ENCODE measurements around the gene CCIN. TPM values are rescaled to one million over a fixed set of nuclear protein-coding genes. Genes with fewer than 3 reads are reported as not detected.

The CCIN gene
- polyA plus RNA-seq, 3 donors: 0.11 to 2.3 (median 0.35) TPM

DNA sequence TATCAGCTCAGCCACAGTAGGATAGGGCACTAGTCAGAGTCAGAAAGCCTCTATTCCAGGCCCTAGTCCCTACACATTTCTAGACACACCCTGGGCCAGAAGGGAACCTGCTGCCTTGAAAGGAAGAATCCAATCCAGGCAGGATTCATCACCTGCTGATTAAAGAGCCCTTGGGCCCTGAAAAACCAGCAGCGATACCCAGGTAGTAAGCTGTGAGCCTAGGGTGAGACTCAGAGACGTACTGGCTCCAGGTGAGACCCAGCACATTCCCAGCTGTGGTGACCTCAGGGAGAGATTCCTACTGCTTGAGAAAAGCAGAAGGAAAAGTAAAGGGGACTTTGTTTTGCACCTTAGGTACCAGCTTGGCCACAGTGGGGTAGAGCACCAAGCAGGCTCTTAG is 4.7 kb downstream of the CCIN start:
- no peak overlapping the region for H2AFZ ChIP-seq (ENCODE audit: insufficient read depth, low read depth, low read length, poor library complexity, severe bottlenecking)
- intact Hi-C loops (cut with micrococcal nuclease): no loop called here
- no peaks in the 10 kb centered on the region for H3K36me3 ChIP-seq (replicated peaks in 1 of 2; ENCODE audit: control insufficient read depth in 1 of 2, insufficient read depth in 2 of 2, low read length in 2 of 2)
- H3K9ac ChIP-seq (ENCODE audit: insufficient read depth, low read length, poor library complexity, severe bottlenecking): no peak overlapping the region
- peaks cover 5 to 7% of the 10 kb centered on the region in 2 donors for H3K4me1 ChIP-seq (ENCODE audit: control insufficient read depth in 1 of 2, insufficient read depth in 2 of 2, low read length in 2 of 2)
- no peaks in the 10 kb centered on the region for H4K20me1 ChIP-seq (ENCODE audit: insufficient read depth, low read length)
- no peak for DNase-seq
- Mint-ChIP-seq H3K27ac (no peak overlapping the region), H3K4me3 (no peak overlapping the region), H3K9me3 (peaks cover 0 to 1% (median 0%) of the 10 kb centered on the region in 7 donors), H3K4me1 (peaks cover 14% of the 10 kb centered on the region), H3K36me3 (no peaks in the 10 kb centered on the region), H3K27me3 (ENCODE audit: low read depth in 3 of 3) (peaks cover 0 to 12% (median 5%) of the 10 kb centered on the region in 3 donors)
- WGBS (ENCODE audit: insufficient coverage): 89% methylated on average over 2 of the region's 2 CpGs
- H3K27me3 ChIP-seq (ENCODE audit: control insufficient read depth in 2 of 2, insufficient read depth in 2 of 2, low read length in 2 of 2): no peaks in the 10 kb centered on the region
- TF ChIP-seq, protein P1, sequence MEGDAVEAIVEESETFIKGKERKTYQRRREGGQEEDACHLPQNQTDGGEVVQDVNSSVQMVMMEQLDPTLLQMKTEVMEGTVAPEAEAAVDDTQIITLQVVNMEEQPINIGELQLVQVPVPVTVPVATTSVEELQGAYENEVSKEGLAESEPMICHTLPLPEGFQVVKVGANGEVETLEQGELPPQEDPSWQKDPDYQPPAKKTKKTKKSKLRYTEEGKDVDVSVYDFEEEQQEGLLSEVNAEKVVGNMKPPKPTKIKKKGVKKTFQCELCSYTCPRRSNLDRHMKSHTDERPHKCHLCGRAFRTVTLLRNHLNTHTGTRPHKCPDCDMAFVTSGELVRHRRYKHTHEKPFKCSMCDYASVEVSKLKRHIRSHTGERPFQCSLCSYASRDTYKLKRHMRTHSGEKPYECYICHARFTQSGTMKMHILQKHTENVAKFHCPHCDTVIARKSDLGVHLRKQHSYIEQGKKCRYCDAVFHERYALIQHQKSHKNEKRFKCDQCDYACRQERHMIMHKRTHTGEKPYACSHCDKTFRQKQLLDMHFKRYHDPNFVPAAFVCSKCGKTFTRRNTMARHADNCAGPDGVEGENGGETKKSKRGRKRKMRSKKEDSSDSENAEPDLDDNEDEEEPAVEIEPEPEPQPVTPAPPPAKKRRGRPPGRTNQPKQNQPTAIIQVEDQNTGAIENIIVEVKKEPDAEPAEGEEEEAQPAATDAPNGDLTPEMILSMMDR (IDR thresholded peaks at IDR 0.05): no peak
- H3K4me3 ChIP-seq (replicated peaks in 1 of 3; ENCODE audit: low read depth in 2 of 3, low read length in 3 of 3): no peak overlapping the region
- H3K79me2 ChIP-seq (ENCODE audit: insufficient read depth, low read length): no peaks in the 10 kb centered on the region
- H3K4me2 ChIP-seq (replicated peaks; ENCODE audit: extremely low read depth, low read length, poor library complexity, severe bottlenecking): no peak overlapping the region
- no peak overlapping the region for H3K27ac ChIP-seq (ENCODE audit: low read depth in 1 of 2, low read length in 2 of 2)
- no peaks in the 10 kb centered on the region for H3K9me3 ChIP-seq (replicated peaks in 1 of 2; ENCODE audit: control insufficient read depth in 1 of 2, insufficient read depth in 1 of 2, low read length in 2 of 2)

- Histone ChIP-seq H3K9ac (ENCODE audit: insufficient read depth, low read length, poor library complexity, severe bottlenecking) (no peak overlapping the region), H4K20me1 (ENCODE audit: insufficient read depth, low read length) (no peaks in the 10 kb centered on the region), H3K4me3 (replicated peaks in 1 of 3; ENCODE audit: low read depth in 2 of 3, low read length in 3 of 3) (no peak overlapping the region), H2AFZ (ENCODE audit: insufficient read depth, low read depth, low read length, poor library complexity, severe bottlenecking) (no peak overlapping the region), H3K36me3 (replicated peaks in 1 of 2; ENCODE audit: control insufficient read depth in 1 of 2, insufficient read depth in 2 of 2, low read length in 2 of 2) (no peaks in the 10 kb centered on the region), H3K4me2 (replicated peaks; ENCODE audit: extremely low read depth, low read length, poor library complexity, severe bottlenecking) (no peak overlapping the region), H3K27me3 (ENCODE audit: control insufficient read depth in 2 of 2, insufficient read depth in 2 of 2, low read length in 2 of 2) (no peaks in the 10 kb centered on the region), H3K9me3 (replicated peaks in 1 of 2; ENCODE audit: control insufficient read depth in 1 of 2, insufficient read depth in 1 of 2, low read length in 2 of 2) (no peaks in the 10 kb centered on the region), H3K27ac (ENCODE audit: low read depth in 1 of 2, low read length in 2 of 2) (no peak overlapping the region), H3K4me1 (ENCODE audit: control insufficient read depth in 1 of 2, insufficient read depth in 2 of 2, low read length in 2 of 2) (peaks cover 3 to 5% of the 10 kb centered on the region in 2 donors), H3K79me2 (ENCODE audit: insufficient read depth, low read length) (no peaks in the 10 kb centered on the region)
- TF ChIP-seq, protein P1 (IDR thresholded peaks at IDR 0.05): no peak
- no peaks in the 10 kb centered on the region for H3K36me3 Mint-ChIP-seq
- no peak overlapping the region for H3K27ac Mint-ChIP-seq
- peaks cover 0 to 2% (median 0%) of the 10 kb centered on the region in 7 donors for H3K9me3 Mint-ChIP-seq
- H3K4me1 Mint-ChIP-seq: peaks cover 12% of the 10 kb centered on the region
- intact Hi-C loops (cut with micrococcal nuclease): no loop called here
- H3K27me3 Mint-ChIP-seq (ENCODE audit: low read depth in 3 of 3): peaks cover 0 to 10% (median 5%) of the 10 kb centered on the region in 3 donors
- no CpG with 5 or more reads among the region's 7 CpGs for WGBS (ENCODE audit: insufficient coverage)
- DNase-seq: no peak
- no peak overlapping the region for H3K4me3 Mint-ChIP-seq
Measured at GRCh38 chr9:36174271-36174670, 5.1 kb downstream of the CCIN start.

All from CD14-positive monocyte (primary cell).